Measurements from ENCODE around the gene FOXP3.

DNA sequence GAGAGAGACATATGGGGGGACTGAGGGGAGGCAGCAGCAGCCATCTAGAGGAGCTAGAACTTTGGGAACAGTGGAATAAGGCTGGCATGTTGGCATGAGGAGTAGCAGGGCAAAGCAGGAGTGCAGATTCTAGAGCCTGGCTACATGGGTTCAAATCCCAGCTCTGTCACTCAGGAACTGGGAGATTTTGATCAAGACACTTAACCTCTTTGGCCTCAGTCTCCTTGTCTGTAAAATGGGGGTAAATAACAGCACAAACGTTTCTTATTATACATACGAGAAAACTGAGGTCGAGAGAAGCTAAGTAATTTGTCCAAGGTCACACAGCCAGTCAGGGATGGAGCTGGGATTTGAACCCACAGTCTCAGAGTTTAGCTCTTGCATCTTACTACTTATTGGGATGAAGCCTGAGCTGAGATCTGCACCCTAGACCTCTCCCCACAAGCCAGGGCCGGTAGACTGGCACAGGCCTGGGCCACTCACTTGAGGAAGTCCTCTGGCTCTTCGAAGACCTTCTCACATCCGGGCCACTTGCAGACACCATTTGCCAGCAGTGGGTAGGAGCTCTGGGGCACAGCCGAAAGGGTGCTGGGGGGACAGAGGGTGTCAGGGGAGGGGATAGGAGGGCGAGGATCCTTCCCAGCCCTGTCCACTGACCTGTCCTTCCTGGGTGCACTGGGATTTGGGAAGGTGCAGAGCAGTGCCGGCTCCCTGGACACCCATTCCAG lies 8.1 kb downstream of the FOXP3 start:
- TF ChIP-seq, protein P1, sequence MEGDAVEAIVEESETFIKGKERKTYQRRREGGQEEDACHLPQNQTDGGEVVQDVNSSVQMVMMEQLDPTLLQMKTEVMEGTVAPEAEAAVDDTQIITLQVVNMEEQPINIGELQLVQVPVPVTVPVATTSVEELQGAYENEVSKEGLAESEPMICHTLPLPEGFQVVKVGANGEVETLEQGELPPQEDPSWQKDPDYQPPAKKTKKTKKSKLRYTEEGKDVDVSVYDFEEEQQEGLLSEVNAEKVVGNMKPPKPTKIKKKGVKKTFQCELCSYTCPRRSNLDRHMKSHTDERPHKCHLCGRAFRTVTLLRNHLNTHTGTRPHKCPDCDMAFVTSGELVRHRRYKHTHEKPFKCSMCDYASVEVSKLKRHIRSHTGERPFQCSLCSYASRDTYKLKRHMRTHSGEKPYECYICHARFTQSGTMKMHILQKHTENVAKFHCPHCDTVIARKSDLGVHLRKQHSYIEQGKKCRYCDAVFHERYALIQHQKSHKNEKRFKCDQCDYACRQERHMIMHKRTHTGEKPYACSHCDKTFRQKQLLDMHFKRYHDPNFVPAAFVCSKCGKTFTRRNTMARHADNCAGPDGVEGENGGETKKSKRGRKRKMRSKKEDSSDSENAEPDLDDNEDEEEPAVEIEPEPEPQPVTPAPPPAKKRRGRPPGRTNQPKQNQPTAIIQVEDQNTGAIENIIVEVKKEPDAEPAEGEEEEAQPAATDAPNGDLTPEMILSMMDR (IDR thresholded peaks at IDR 0.05; ENCODE audit: borderline replicate concordance, extremely low read depth, low read length, poor library complexity, severe bottlenecking) = no peak
- TF ChIP-seq EZH2 (IDR thresholded peaks at IDR 0.05; ENCODE audit: borderline replicate concordance, low read depth, low read length, severe bottlenecking) = no peak
